Measurements from ENCODE around the gene GALNT7. TPM values are rescaled to one million over a fixed set of nuclear protein-coding genes. Genes with fewer than 3 reads are reported as not detected.

Gene GALNT7
- total and polyA plus RNA-seq, 2 of the 13 experiments (the other 11 are each of a cell fraction or from before 2014, with no cell fraction given), result 0.08 to 0.13 TPM

GRCh38 chr4:173130687-173131086, 37.9 kb upstream of the GALNT7 start (continued):
- TF ChIP-seq ZSCAN21 (CRISPR knock-in tag; IDR thresholded peaks at IDR 0.05; ENCODE audit: borderline replicate concordance) (no peak), ZBTB38 (CRISPR knock-in tag; IDR thresholded peaks at IDR 0.05) (no peak), RCOR2 (CRISPR knock-in tag; IDR thresholded peaks at IDR 0.05) (no peak), CBX1 (IDR thresholded peaks at IDR 0.05; ENCODE audit: low read depth) (no peak), ZNF121 (CRISPR knock-in tag; IDR thresholded peaks at IDR 0.05) (no peak), ISX (CRISPR knock-in tag; conservative IDR thresholded peaks at IDR 0.05) (no peak)
- TF ChIP-seq, protein P1, sequence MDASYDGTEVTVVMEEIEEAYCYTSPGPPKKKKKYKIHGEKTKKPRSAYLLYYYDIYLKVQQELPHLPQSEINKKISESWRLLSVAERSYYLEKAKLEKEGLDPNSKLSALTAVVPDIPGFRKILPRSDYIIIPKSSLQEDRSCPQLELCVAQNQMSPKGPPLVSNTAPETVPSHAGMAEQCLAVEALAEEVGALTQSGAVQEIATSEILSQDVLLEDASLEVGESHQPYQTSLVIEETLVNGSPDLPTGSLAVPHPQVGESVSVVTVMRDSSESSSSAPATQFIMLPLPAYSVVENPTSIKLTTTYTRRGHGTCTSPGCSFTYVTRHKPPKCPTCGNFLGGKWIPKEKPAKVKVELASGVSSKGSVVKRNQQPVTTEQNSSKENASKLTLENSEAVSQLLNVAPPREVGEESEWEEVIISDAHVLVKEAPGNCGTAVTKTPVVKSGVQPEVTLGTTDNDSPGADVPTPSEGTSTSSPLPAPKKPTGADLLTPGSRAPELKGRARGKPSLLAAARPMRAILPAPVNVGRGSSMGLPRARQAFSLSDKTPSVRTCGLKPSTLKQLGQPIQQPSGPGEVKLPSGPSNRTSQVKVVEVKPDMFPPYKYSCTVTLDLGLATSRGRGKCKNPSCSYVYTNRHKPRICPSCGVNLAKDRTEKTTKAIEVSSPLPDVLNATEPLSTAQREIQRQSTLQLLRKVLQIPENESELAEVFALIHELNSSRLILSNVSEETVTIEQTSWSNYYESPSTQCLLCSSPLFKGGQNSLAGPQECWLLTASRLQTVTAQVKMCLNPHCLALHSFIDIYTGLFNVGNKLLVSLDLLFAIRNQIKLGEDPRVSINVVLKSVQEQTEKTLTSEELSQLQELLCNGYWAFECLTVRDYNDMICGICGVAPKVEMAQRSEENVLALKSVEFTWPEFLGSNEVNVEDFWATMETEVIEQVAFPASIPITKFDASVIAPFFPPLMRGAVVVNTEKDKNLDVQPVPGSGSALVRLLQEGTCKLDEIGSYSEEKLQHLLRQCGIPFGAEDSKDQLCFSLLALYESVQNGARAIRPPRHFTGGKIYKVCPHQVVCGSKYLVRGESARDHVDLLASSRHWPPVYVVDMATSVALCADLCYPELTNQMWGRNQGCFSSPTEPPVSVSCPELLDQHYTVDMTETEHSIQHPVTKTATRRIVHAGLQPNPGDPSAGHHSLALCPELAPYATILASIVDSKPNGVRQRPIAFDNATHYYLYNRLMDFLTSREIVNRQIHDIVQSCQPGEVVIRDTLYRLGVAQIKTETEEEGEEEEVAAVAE (CRISPR knock-in tag; IDR thresholded peaks at IDR 0.05; ENCODE audit: borderline replicate concordance), result no peak
- TF ChIP-seq, protein P2, sequence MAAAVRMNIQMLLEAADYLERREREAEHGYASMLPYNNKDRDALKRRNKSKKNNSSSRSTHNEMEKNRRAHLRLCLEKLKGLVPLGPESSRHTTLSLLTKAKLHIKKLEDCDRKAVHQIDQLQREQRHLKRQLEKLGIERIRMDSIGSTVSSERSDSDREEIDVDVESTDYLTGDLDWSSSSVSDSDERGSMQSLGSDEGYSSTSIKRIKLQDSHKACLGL (CRISPR knock-in tag; IDR thresholded peaks at IDR 0.05), result no peak

GRCh38 chr4:173134426-173134825, 34.2 kb upstream of the GALNT7 start:
- Histone ChIP-seq H3K79me2 (ENCODE audit: insufficient read depth, low read length) (no peaks in the 10 kb centered on the region), H3K4me2 (ENCODE audit: low read depth, low read length) (no peak overlapping the region), H2AFZ (ENCODE audit: low read length) (no peak overlapping the region), H3K9me3 (ENCODE audit: low read length) (no peaks in the 10 kb centered on the region), H3K27ac (ENCODE audit: extremely low read length, insufficient read depth, low read length) (no peak overlapping the region), H3K27me3 (ENCODE audit: control insufficient read depth in 1 of 2, insufficient read depth in 2 of 2, low read length in 2 of 2) (no peaks in the 10 kb centered on the region), H3K9ac (ENCODE audit: insufficient read depth, low read depth, low read length) (no peak overlapping the region), H4K20me1 (ENCODE audit: insufficient read depth, low read length) (no peaks in the 10 kb centered on the region), H3K36me3 (replicated peaks in 1 of 2; ENCODE audit: control insufficient read depth in 1 of 2, insufficient read depth in 2 of 2, low read length in 2 of 2) (no peaks in the 10 kb centered on the region), H3K4me1 (ENCODE audit: insufficient read depth, low read length) (no peaks in the 10 kb centered on the region), H3K4me3 (replicated peaks in 1 of 3; ENCODE audit: insufficient read depth in 1 of 3, low read depth in 2 of 3, low read length in 3 of 3) (no peak overlapping the region)
- ChIA-PET POLR2A (no interaction called here), CTCF (ENCODE audit: low intra/inter-chr PET ratio, low total read pairs) (no interaction called here)
- WGBS (ENCODE audit: low lambda C conversion rate), result 2% methylated on average over 2 of the region's 2 CpGs
- no TSS peak for BruUV-seq (replicated peaks)
- no peak for ATAC-seq
- FAIRE-seq, result no peak
- TF ChIP-seq KLF13 (CRISPR knock-in tag; IDR thresholded peaks at IDR 0.05) (no peak), ZNF672 (CRISPR knock-in tag; IDR thresholded peaks at IDR 0.05) (no peak), MEF2D (CRISPR knock-in tag; IDR thresholded peaks at IDR 0.05) (no peak), HNF4A (CRISPR knock-in tag; IDR thresholded peaks at IDR 0.05) (no peak), DPF2 (CRISPR knock-in tag; IDR thresholded peaks at IDR 0.05; ENCODE audit: borderline replicate concordance, low read depth) (no peak), ZNF329 (CRISPR knock-in tag; IDR thresholded peaks at IDR 0.05; ENCODE audit: low read depth) (no peak), ZNF446 (CRISPR knock-in tag; IDR thresholded peaks at IDR 0.05) (no peak), AHR (CRISPR knock-in tag; IDR thresholded peaks at IDR 0.05) (no peak), ELK4 (CRISPR knock-in tag; IDR thresholded peaks at IDR 0.05; ENCODE audit: borderline replicate concordance) (no peak), ZSCAN31 (CRISPR knock-in tag; IDR thresholded peaks at IDR 0.05; ENCODE audit: low read depth) (no peak)
- TF ChIP-seq, protein P3, sequence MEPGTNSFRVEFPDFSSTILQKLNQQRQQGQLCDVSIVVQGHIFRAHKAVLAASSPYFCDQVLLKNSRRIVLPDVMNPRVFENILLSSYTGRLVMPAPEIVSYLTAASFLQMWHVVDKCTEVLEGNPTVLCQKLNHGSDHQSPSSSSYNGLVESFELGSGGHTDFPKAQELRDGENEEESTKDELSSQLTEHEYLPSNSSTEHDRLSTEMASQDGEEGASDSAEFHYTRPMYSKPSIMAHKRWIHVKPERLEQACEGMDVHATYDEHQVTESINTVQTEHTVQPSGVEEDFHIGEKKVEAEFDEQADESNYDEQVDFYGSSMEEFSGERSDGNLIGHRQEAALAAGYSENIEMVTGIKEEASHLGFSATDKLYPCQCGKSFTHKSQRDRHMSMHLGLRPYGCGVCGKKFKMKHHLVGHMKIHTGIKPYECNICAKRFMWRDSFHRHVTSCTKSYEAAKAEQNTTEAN (CRISPR knock-in tag; conservative IDR thresholded peaks at IDR 0.05), result no peak
- in situ Hi-C loops (cut with HindIII; ENCODE audit: extremely low pct_ligation_motif_present, low pct_unique_long_range_greater_than_20kb), result no loop called here
- intact Hi-C loops (cut with micrococcal nuclease; ENCODE audit: unreplicated experiment), result no loop called here
- DNase-seq (ENCODE audit: low spot score), result no peak

Measured in HepG2 (cell line).